K562 (cell line): ENCODE results near the gene ARHGAP30. TPM values are rescaled to one million over a fixed set of nuclear protein-coding genes. Genes with fewer than 3 reads are reported as not detected.

Source experiments
- ATF1 ChIP-seq, 2 experiments: fragments of 450-650 bp in 1 of 2; IDR thresholded peaks; 2 replicates each; pipeline ENCODE4 v1.6.1; 2016; ENCODE audit warnings: missing compliant biosample characterization in 1 of 2, missing genetic modification characterization in 1 of 2
- BRD4 ChIP-seq: fragments of 200-600 bp; sonication (generic); IDR thresholded peaks from 2 replicates; pipeline ENCODE4 v1.6.1; 2017; ENCODE audit warnings: inconsistent platforms
- CBX1 ChIP-seq: sonication (generic); IDR thresholded peaks from 2 replicates; pipeline ENCODE4 v1.6.1; 2016; ENCODE audit warnings: antibody characterized with exemption, low read depth, mild to moderate bottlenecking
- CBX8 ChIP-seq: fragments of 200-600 bp; sonication (generic); IDR thresholded peaks from 2 replicates; pipeline ENCODE4 v1.6.1; 2012; ENCODE audit warnings: borderline replicate concordance, mixed run types, low read depth, mild to moderate bottlenecking, moderate library complexity, mixed read lengths, low read length, control low read depth, inconsistent platforms; ENCODE audit not compliant: poor library complexity, severe bottlenecking; ENCODE audit errors: extremely low read depth
- ELF2 ChIP-seq: fragments of 250-450 bp; sonication (Bioruptor Pico); IDR thresholded peaks from 2 replicates; pipeline ENCODE4 v1.5.0; 2021; ENCODE audit warnings: mild to moderate bottlenecking
- GABPB2 ChIP-seq: fragments of 250-450 bp; sonication (Bioruptor Pico); conservative IDR thresholded peaks from 2 replicates; pipeline ENCODE4 v1.5.1; 2021; ENCODE audit warnings: mild to moderate bottlenecking
- KLF16 ChIP-seq: IDR thresholded peaks from 2 replicates; pipeline ENCODE4 v1.6.1; 2016; ENCODE audit warnings: antibody characterized with exemption
- MCM3 ChIP-seq: fragments of 450-650 bp; IDR thresholded peaks from 2 replicates; pipeline ENCODE4 v1.6.1; 2016
- MED1 ChIP-seq: sonication (generic); formaldehyde crosslinking; IDR thresholded peaks from 2 replicates; pipeline ENCODE4 v1.8.1; 2023; ENCODE audit warnings: missing genetic modification reagents, borderline replicate concordance
- MXI1 ChIP-seq: IDR thresholded peaks from 2 replicates; pipeline ENCODE4 v1.6.1; 2011; ENCODE audit warnings: low read depth, mild to moderate bottlenecking, improper control_type of control experiment, low read length
- NFRKB ChIP-seq: fragments of 450-650 bp; IDR thresholded peaks from 2 replicates; pipeline ENCODE4 v1.6.1; 2016; ENCODE audit warnings: low read depth
- NFXL1 ChIP-seq: fragments of 450-650 bp; formaldehyde crosslinking; IDR thresholded peaks from 2 replicates; pipeline ENCODE4 v1.4.0; 2021; ENCODE audit warnings: mild to moderate bottlenecking
- NR4A1 ChIP-seq, 2 experiments: fragments of 250-450 bp in 1 of 2; fragments of 450-650 bp in 1 of 2; sonication (Bioruptor Pico) in 1 of 2; IDR thresholded peaks; 2 replicates each; pipeline versions ENCODE4 v1.4.0 to v1.6.1; 2016 to 2020; ENCODE audit warnings: mild to moderate bottlenecking in 2 of 2, missing compliant biosample characterization in 1 of 2, missing genetic modification characterization in 1 of 2, moderate library complexity in 1 of 2
- POLR2B ChIP-seq: fragments of 450-650 bp; IDR thresholded peaks from 2 replicates; pipeline ENCODE4 v1.6.1; 2018; ENCODE audit warnings: low read depth; ENCODE audit not compliant: partially characterized antibody
- POLR2G ChIP-seq: fragments of 200-400 bp; formaldehyde crosslinking; IDR thresholded peaks from 2 replicates; pipeline ENCODE4 v1.6.1; 2017; ENCODE audit warnings: low read depth, mild to moderate bottlenecking, antibody characterized with exemption, low read length, moderate library complexity
- PRMT5 ChIP-seq: sonication (generic); formaldehyde crosslinking; IDR thresholded peaks from 2 replicates; pipeline ENCODE4 v1.5.0; 2020; ENCODE audit warnings: missing genetic modification reagents
- SIN3B ChIP-seq: fragments of 450-650 bp; IDR thresholded peaks from 2 replicates; pipeline ENCODE4 v1.6.1; 2017; ENCODE audit warnings: low read depth, mild to moderate bottlenecking, moderate library complexity
- SMAD1 ChIP-seq: fragments of 150-350 bp; IDR thresholded peaks from 2 replicates; pipeline ENCODE4 v1.6.1; 2014; ENCODE audit warnings: low read length, low read depth; ENCODE audit not compliant: partially characterized antibody
- SMAD4 ChIP-seq: fragments of 250-450 bp; sonication (Bioruptor Pico); conservative IDR thresholded peaks from 2 replicates; pipeline ENCODE4 v1.8.0; 2021; ENCODE audit warnings: inconsistent platforms, mild to moderate bottlenecking, moderate library complexity
- SREBF1 ChIP-seq: fragments of 150-350 bp; IDR thresholded peaks from 2 replicates; pipeline ENCODE4 v1.6.1; 2014; ENCODE audit warnings: antibody characterized with exemption, low read depth, low read length, borderline replicate concordance
- TAF1 ChIP-seq: IDR thresholded peaks from 2 replicates; pipeline ENCODE4 v1.6.1; 2011; ENCODE audit warnings: mild to moderate bottlenecking, low read length, moderate library complexity; ENCODE audit not compliant: insufficient read depth, control insufficient read depth, severe bottlenecking; ENCODE audit errors: extremely low read depth
- TAF9B ChIP-seq: fragments of 450-650 bp; IDR thresholded peaks from 2 replicates; pipeline ENCODE4 v1.6.1; 2018; ENCODE audit warnings: mild to moderate bottlenecking; ENCODE audit not compliant: partially characterized antibody
- TCF7 ChIP-seq: sonication (generic); IDR thresholded peaks from 2 replicates; pipeline ENCODE4 v1.6.1; 2016; ENCODE audit warnings: antibody characterized with exemption, borderline replicate concordance
- ZNF12 ChIP-seq: sonication (generic); formaldehyde crosslinking; IDR thresholded peaks from 2 replicates; pipeline ENCODE4 v1.4.0; 2020; ENCODE audit warnings: mild to moderate bottlenecking, missing genetic modification reagents
- ZNF384 ChIP-seq: IDR thresholded peaks from 2 replicates; pipeline ENCODE4 v1.6.1; 2012; ENCODE audit warnings: low read depth, low read length, improper control_type of control experiment
- ZNF57 ChIP-seq: fragments of 450-650 bp; formaldehyde crosslinking; IDR thresholded peaks from 2 replicates; pipeline ENCODE4 v1.4.0; 2020; ENCODE audit warnings: mild to moderate bottlenecking, moderate library complexity
- ZNF644 ChIP-seq: fragments of 200-800 bp; sonication (Bioruptor generic); IDR thresholded peaks from 2 replicates; pipeline ENCODE4 v1.6.1; 2016; ENCODE audit warnings: low read depth, missing genetic modification characterization, missing compliant biosample characterization
- ZNF778 ChIP-seq: fragments of 450-650 bp; formaldehyde crosslinking; IDR thresholded peaks from 2 replicates; pipeline ENCODE4 v1.4.0; 2020; ENCODE audit warnings: mild to moderate bottlenecking, moderate library complexity
- ZSCAN29 ChIP-seq: fragments of 450-650 bp; IDR thresholded peaks from 2 replicates; pipeline ENCODE4 v1.6.1; 2017
- polyA plus RNA-seq, 8 experiments: library from polyadenylated mRNA; depleted of rRNA in 4 of 8; stranded (reverse) in 5 of 8; unstranded in 3 of 8; fragments of >200 nt; fragmentation: Nextera tagmentation in 2 of 8; fragmentation: Illumina TruSeq in 1 of 8; extraction: Ambion mirVana in 2 of 8; extraction: Trizol in 1 of 8; gene quantifications; 2 replicates each; pipeline versions ENCODE4 v1.2.1 to v1.2.3, GENCODE V29; 2011 to 2014; ENCODE audit warnings: inconsistent platforms in 1 of 8, missing spikeins in 1 of 8
- total RNA-seq, 7 experiments: library from RNA; depleted of rRNA in 6 of 7; stranded (reverse); fragments of >200 nt in 6 of 7; fragmentation: Illumina TruSeq in 2 of 7; extraction: Trizol in 2 of 7; gene quantifications; 2 replicates each; pipeline versions ENCODE4 v1.2.1 to v1.2.3, GENCODE V29; 2011 to 2021; ENCODE audit warnings: low replicate concordance in 1 of 7
- TF ChIP-seq, protein P1 (sequence below): conservative IDR thresholded peaks from 2 replicates; pipeline ENCODE4 v1.6.1; 2011; ENCODE audit warnings: low read depth, mild to moderate bottlenecking, low read length; ENCODE audit not compliant: control insufficient read depth

Gene ARHGAP30
- total and polyA plus RNA-seq, 9 of the 15 experiments (the other 6 are each of a cell fraction or from before 2014, with no cell fraction given), result 0.01 to 0.73 (median 0.12) TPM

DNA sequence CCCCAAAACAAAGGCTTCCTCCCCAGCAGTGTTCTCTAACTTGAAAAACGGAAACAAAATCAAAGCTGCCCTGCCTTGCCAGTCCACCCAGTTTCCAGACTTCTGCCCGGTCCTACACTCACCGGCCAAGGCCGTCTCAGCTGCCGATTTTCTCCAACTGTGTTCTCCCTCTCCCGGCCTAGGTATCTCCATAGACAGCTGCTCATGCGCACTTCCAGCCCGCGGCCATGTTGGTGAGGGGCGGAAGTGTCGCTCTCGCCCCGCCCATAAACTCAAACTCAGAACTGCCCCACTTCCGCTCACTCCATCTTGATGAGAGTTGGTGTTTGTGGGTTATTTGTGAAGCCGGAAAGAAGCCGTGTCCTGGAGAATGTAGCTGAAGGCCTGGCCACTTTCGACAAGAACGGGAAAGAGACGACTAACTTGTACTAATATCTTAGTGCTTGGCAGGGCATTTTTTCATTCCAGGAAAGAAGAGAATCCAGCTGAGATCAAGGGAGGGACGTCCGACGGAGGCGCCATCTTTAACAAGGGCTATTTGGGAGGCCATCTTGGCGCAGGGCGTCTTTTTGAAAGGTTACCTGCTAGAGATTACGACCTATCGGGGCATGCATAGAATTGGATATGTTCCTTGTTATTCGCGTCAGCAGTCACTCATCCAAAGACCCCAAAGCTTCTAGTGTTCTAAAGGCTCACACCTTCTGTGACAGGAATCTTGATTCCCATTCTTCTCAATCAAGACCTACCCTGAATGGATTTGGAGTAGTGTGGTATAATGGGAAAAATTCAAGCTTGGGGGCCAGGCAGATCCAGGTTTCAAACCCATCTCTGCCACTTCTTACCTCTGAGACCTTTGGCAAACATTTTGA, 23.7 kb downstream of the ARHGAP30 start, which contains the start of gene USF1 (continued):
- TF ChIP-seq SMAD4 (CRISPR knock-in tag), result 0 out of 2 replicates have a peak, but pooled peaks have one; percentile 9
- TF ChIP-seq NFRKB, result peak; percentile 100
- TF ChIP-seq ZSCAN29, result no peak
- TF ChIP-seq NR4A1 (CRISPR knock-in tag; IDR thresholded peaks at IDR 0.05), result no peak
- peak; percentile 40; the same call in 1 of the 2 replicates for TF ChIP-seq NR4A1 (tag; IDR thresholded peaks at IDR 0.05)
- TF ChIP-seq ELF2 (CRISPR knock-in tag), result peak; percentile 80
- 0 out of 2 replicates have a peak, but pooled peaks have one; percentile 30 for TF ChIP-seq ZNF12 (CRISPR knock-in tag)
- no peak for TF ChIP-seq MXI1
- no peak for TF ChIP-seq ATF1 (CRISPR knock-in tag; IDR thresholded peaks at IDR 0.05)
- peak; percentile 77 for TF ChIP-seq ATF1 (tag; IDR thresholded peaks at IDR 0.05)
- TF ChIP-seq GABPB2 (CRISPR knock-in tag), result no peak
- peak; percentile 94 for TF ChIP-seq TAF9B
- no peak for TF ChIP-seq CBX8
- no peak for TF ChIP-seq KLF16
- TF ChIP-seq ZNF384, result no peak
- TF ChIP-seq SREBF1, result no peak
- no peak for TF ChIP-seq NFXL1 (CRISPR knock-in tag)
- TF ChIP-seq CBX1, result 0 out of 2 replicates have a peak, but pooled peaks have one; percentile 32
- no peak for TF ChIP-seq MED1 (CRISPR knock-in tag)
- TF ChIP-seq TAF1, result peak; percentile 91
- TF ChIP-seq POLR2G, result peak; percentile 78
- peak; percentile 92 for TF ChIP-seq ZNF644 (tag)
- no peak for TF ChIP-seq MCM3
- TF ChIP-seq PRMT5 (CRISPR knock-in tag), result no peak
- peak; percentile 81 for TF ChIP-seq POLR2B
- TF ChIP-seq TCF7, result no peak
- TF ChIP-seq SIN3B, result peak; percentile 72; the same call in 1 of the 2 replicates
- TF ChIP-seq SMAD1, result peak; percentile 40
- TF ChIP-seq ZNF57, result no peak
- TF ChIP-seq ZNF778 (CRISPR knock-in tag), result no peak
- peak; percentile 83; the same call in 1 of the 2 replicates for TF ChIP-seq BRD4
- TF ChIP-seq, protein P1, sequence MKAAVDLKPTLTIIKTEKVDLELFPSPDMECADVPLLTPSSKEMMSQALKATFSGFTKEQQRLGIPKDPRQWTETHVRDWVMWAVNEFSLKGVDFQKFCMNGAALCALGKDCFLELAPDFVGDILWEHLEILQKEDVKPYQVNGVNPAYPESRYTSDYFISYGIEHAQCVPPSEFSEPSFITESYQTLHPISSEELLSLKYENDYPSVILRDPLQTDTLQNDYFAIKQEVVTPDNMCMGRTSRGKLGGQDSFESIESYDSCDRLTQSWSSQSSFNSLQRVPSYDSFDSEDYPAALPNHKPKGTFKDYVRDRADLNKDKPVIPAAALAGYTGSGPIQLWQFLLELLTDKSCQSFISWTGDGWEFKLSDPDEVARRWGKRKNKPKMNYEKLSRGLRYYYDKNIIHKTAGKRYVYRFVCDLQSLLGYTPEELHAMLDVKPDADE, result 0 out of 2 replicates have a peak, but pooled peaks have one; percentile 28
